Cardiac fibroblast (primary cell): ENCODE measurements around the gene ZNF133.

Source experiments
- DNase-seq, 2 donors: peaks; one replicate each; pipeline versions ENCODE4 v3.0.0 to v3.0.0-alpha.2; 2010; ENCODE audit warnings: low read depth in 2 of 2
- H3K4me3 ChIP-seq, 2 donors: replicated peaks in 1 of 2; 1 replicate in 1 of 2; 2 replicates in 1 of 2; pipeline ENCODE4 v1.5.1; 2011; ENCODE audit warnings: low read depth in 2 of 2, low read length in 2 of 2, mild to moderate bottlenecking in 2 of 2, moderate library complexity in 1 of 2
- CTCF ChIP-seq: IDR thresholded peaks from one replicate; pipeline ENCODE4 v1.5.1; 2011; ENCODE audit warnings: low read depth, mild to moderate bottlenecking, low read length, inconsistent platforms

ZNF133 gene

GRCh38 chr20:18316166-18316565, 27.8 kb downstream of the ZNF133 start:
- no peak for DNase-seq
- no peak for TF ChIP-seq CTCF
- no peak overlapping the region for H3K4me3 ChIP-seq

- H3K4me3 ChIP-seq: no peak overlapping the region
- TF ChIP-seq CTCF: no peak
- no peak for DNase-seq
Measured at GRCh38 chr20:18321316-18321715, 33.0 kb downstream of the ZNF133 start.

- TF ChIP-seq CTCF: no peak
- no peak for DNase-seq
- no peak overlapping the region for H3K4me3 ChIP-seq
Measured at GRCh38 chr20:18321976-18322950, 33.9 kb downstream of the ZNF133 start.

DNA sequence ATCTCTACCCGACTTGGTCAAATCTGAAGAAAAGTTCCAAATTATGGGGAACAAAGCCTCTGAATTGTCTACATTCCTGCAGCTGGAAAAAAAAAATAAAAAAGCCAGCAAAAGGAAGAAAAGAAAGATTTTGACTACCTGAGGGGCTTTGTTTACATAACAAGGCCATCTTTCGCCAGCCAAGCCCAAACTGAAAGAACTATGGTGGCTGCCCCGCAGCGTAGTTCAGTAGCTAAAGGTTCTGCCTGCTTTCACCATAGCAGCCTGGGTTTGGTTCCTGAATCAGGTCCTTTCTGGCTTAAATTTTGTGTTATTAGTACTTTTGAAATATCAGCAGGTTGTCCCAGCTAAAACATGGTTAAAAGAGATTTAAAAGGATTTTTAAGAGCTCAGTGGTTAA, 35.4 kb downstream of the ZNF133 start:
- DNase-seq: no peak
- no peak overlapping the region for H3K4me3 ChIP-seq
- no peak for TF ChIP-seq CTCF

DNA sequence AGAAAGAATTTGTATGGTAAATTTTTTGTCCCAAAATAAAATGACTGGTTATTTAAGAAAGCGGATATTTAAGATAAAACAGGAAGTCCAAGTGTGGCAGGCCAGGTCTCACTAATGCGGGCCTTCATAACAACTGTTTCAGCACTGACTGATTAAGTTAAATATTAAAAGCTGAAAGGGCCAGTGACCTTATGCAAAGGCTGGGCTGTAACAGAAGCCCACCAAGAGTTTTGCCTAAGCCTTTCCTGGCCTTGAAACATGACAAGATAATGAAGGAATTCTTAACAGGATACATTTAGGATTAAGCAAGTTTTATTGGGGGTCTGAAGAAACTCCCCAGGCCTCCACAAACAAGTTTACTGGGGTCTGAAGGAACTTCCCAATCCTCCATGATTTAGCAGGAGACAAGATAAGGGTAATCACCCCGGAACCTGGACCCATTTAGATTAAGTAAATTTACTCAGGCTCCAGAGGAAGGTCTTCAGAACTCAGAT, 36.3 kb downstream of the ZNF133 start:
- H3K4me3 ChIP-seq: no peak overlapping the region
- no peak for TF ChIP-seq CTCF
- no peak for DNase-seq

DNA sequence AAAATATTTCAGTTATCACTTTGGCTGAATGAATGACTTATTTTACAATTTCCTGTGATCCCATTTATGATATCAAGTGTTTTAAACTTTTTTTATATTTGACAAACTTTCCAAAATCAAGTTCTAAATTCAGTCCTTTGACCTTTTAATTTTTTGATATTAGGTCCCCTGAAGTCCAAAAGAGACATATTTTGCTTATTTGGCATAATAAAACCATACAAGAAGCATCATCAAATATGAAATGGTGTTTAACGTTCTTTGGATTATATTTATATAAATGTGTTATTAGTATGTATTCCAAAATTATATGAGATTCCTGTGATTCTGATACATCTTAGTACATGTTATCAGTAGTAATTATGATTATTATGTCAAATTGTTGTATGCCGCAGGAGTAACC, 38.7 kb downstream of the ZNF133 start:
- TF ChIP-seq CTCF: no peak
- no peak for DNase-seq
- H3K4me3 ChIP-seq: no peak overlapping the region
